DMS53 (cell line): ENCODE data around the gene MEX3A.
"Not testable (repeated sequence)": the region's sequence is repeated elsewhere in the genome, so short reads cannot be mapped to it uniquely, and the experiment has no call there.

ENCODE experiments used
- DNase-seq: peaks from one replicate; lab custom pipeline; 2025; lab: John Stamatoyannopoulos, UW

Gene MEX3A

DNA sequence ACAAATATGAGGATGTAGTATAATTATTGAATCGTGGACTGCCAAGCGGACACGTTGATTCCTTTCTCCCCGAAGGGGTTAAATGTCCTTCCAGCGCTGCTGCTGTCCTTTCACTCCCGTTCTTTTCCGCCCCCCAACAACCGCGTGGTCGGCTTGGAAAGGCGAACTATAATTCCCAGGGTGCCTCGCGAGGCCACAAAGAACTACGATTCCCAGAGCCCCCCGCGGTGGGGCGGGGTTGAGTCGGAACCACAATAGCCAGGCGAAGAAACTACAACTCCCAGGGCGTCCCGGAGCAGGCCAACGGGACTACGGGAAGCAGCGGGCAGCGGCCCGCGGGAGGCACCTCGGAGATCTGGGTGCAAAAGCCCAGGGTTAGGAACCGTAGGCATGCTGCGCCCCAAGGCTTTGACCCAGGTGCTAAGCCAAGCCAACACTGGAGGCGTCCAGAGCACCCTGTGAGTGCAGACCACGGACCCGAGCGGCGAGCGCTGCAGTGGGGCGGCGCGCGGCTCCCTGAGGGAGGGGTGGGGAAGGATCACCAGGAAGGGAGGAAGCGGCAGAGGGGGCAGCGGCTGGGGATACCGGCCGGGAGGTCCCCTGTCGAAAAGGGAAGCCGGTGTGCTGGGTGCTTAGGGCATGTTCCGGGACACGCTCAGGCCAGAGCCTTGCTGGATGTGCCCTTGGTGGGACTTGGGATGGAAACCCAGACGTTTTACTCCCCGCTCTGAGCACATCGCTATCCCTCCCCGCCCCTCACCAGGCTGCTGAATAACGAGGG is 27.6 kb downstream of the MEX3A start, which contains the start of gene LAMTOR2:
Gene LAMTOR2 (plus strand): TSS at position 283 of the 781 bp plus-strand sequence. CDS start 108 bp downstream, at position 391.
- DNase-seq, result peak; percentile 99

DNA sequence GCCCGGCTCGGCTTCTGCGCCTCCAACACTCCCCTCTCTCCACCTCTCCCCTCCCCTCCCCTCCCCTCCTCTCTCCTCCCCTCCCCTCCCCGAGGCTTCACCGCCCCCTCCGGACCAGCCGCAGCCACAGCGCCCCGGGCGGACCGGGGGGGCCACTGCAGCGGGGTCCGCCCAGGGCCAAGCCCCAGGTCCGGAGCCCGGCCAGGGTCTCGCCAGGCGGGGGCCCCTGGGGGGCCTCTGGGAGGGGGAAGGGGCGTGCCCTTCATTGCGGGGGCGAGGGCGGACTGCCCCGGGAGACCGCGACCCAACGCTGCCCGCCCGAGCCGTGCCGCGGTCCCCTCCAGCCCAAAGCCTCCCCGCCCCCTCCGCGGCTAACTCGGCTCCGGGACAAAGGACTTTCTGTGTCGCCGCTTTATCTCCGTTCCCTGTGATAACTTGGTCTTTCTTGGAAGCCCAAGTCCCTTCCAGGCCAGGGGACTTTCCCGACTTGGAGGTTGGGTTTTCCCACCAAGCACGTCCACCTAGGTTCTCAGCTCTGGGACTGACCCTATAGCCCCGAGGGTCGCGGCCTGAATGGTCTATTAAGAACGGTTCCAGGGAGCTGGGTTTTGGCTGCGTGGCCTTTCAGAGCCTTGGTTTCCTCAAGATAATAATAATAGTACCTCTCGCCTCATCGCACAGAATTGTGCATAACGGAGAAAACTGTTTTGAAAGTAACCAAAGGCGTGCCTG is 28.3 kb downstream of the MEX3A start, which contains the start of gene UBQLN4:
Gene UBQLN4 (minus strand): TSS at position 31 of the 732 bp plus-strand sequence. CDS start 97 bp downstream, outside the sequence.
- DNase-seq, result peak; percentile 96

DNA sequence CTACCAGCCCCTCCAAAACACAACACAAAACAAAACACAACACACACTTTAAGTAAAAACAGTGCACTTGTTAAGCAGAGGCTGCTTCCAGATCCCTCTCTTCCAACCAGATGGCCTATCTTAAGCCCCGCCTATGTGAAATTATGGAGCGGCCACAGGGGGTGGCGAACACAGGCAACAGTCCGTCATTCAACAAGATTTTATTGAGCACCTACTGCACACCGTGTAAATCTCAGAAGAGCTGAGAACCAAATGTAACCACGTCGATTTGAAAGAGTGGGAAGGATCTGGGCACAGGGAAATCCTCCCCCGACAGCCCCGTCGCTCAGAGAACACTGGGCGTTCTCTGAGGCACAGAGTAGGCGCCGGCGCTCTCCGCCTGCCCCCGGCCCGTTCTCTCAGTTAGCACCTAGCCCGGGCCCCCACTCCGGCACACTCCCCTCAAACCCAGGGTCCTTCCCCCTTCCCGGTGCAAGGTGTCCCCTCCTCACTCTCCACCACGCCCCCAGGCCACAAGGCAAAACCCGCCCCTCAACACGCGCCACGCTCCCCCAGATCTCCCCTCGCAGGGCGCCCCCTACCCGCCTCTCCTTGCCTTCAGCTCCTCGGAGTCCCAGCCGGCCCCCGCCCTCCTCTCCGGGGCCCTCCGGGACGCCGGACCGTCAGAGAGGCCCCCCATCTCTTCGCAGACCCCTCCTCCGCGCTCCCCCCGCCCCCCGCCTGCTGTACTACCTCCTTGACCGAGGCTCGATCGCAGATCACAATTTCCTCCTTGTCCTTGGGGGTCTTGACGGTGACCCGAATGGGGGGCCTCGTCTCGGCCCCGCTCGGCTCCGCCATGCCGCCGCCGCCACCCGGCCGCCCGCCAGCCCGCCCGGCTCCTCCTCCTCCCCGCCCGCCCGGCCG is 29.1 kb downstream of the MEX3A start:
- peak; percentile 81 for DNase-seq

DNA sequence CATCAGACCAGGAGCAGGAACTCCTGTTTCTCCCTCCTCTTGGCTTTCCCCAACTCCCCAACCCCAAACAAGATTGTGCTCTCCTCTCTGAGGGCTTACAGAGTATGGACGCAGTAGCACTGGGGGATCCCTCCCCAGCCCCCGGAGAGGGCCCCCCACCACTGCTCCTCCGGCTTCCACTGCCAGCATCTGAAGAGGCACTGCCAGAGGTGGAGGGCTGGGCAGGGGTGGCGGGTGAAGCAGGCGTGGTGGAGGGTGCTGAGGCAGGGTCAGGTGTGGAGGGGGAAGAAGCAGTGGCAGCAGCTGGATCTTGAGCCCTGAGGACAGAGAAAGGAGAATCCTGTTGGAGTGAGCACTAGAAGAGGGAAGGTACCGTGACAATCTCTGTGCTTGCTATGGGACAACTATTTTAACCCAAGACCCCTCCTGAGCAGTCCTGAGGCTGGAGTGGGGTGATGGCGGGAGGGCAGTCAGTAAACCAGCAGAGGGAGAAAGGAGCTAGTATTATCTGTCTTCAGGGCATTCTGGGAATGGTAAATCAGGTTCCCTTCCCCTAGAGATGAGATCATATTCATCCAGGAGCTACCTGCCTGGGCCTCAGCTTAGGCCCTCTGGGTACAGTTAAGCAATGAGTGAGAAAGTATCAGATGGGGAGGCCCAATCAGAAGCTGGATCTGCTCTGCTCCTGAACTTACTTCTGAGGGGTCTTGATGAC is 31.1 kb downstream of the MEX3A start:
- no peak for DNase-seq

DNA sequence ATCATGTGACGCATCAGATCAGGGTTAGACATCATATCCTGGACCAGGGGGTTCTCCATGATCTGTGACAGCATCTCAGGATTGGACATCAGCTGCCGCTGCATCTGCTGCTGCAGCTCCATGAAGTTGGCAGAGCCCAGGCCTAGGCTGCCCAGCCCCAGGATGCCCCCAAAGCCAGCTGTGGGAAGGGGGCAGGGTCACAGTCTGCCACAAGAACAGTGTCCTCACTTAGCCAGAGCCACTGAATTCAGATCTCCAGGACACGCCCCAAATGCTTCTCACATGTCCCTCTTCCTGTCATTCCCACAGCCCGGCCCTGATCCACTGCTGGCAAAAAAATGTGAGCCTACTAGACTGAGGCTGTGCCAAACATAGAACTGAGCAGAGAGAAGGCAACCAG is 31.9 kb downstream of the MEX3A start:
- no peak for DNase-seq

DNA sequence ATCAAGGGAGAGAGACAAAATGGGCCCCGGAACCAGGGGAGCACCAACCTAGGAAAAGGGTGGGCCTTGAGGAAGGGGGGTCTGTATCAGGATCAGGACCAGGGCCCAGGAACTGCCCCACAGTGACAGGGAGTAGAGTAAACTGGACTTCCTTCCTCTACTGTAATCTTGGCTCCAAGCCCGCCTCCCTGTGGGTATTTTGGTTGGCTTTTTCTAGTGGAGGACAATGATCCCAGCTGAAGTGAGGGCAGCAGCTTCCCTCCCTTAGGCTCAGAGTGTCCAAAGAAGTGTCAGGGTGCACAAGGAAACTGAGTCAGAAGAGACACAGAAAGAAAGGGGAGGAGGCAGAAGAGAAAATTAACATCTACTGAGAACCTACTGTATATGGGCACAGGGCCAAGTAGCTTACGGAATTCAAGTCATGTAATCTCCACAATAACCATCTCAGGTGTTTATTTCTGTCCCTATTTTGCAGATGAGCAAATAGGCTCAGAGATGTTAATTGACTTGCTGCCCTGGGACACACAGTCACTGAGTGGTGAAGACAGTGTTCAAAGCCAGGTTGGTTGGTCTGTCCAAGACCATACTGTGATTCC is 33.5 kb downstream of the MEX3A start:
- no peak for DNase-seq

DNA sequence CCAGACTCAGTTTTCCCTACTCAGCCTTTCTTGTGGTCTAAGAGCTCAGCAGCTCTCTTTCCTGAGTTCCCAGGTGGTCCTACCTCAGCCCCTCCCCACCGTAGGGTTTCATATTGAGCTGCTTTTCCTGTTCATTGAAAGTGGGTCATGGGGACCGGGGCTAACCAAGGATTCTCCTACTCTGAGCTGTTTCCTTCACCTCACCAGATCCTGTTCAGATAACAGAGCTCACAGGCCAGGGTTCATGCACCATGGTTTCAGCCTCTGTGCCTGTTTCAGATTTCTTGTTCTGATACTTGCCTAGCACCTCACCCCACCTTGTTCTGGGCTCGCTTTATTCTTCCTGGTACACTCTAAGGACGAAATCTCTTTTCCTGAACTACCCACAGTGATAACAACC is 37.2 kb downstream of the MEX3A start:
- DNase-seq, result no peak

DNA sequence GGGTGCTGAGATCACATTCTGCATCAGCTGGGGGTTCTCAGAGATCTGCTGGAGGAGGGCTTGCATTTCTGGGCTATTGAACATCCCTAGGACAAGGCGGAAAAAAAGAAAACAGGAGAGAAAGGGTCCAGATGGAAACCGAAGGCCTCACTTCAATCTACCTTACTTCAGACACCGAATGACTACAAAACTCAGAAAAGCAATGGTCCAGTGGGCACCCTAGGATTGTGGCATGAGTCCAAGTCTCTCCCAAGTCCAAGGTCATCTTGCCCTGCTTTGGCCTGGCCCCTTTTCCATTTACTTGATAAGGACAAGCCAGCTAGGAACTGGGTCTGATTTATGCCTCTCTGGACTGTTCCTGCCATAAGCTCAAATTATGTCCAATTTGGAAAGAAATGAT is 39.4 kb downstream of the MEX3A start:
- DNase-seq, result no peak

DNA sequence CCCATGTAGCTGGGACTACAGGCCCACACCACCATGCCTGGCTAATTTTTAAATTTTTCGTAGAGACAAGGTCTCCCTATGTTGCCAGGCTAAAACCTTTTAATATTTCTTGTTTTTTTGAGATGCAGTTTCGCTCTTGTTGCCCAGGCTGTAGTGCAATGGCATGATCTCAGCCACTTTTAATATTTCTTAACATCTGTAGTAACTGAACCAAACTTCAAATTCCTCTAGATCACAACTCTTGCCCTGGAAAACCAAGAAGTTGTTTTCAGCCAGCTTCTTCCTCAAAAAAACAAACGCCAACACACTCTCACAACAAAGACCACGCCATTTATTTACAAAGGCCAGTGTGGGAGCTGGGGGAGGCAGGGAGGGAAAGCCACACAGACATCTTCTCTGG is 47.3 kb downstream of the MEX3A start:
- not testable (repeated sequence) for DNase-seq

DNA sequence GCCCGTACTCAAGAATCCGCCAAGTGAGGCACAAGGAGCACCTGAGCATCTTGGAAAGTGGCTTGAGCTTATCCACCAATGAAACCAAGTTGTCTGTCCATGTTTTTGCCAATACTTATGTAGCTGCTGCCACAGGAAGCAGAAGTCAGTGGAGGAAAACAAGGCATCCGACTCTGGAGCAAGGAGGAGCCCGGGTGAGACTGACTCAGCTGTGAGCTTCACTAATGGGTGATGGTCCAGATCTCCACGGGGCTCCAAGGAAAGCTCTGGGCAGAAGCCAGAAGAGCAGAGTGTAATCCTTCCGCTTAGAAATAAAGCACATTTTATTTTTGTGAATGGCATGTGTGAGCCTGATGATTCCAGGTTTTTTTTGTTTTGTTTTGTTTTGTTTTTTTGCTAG is 49.3 kb downstream of the MEX3A start:
- no peak for DNase-seq

DNA sequence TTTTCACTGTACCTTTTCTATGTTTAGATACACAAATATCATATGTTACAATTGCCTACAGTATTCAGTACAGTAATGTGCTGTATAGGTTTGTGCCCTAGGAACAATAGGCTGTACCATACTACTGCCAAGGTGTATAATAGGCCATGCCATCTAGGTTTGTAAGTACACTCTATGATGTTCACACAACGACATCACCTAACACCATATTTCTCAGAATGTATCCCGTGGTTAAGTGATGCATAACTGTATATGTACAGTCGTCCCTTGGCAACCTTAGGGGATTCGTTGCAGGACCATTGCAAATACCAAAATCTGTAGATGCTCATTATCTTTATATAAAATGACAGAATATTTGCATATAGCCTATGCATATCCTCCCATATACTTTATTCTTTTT is 55.7 kb downstream of the MEX3A start:
- peak; percentile 21 for DNase-seq

DNA sequence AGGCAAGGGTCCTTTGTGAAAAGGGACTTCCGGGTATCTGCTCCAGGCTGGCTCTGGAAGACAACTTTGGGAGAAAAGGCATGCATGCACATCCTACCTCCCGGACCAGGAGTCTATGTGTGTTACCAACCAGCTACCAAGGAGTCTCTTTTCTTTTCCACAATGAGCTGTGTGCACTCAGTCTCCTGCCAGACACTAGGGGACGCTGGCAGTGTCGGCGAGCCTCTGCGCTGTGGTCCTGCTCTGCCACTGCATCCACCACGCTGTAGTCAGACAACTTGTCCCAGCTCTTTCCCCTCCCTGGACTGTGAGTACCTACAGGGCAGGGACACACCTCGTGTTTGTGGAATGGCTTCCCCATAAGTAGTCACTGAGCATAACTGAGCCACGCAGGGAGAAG is 56.4 kb downstream of the MEX3A start:
- DNase-seq, result peak; percentile 85

DNA sequence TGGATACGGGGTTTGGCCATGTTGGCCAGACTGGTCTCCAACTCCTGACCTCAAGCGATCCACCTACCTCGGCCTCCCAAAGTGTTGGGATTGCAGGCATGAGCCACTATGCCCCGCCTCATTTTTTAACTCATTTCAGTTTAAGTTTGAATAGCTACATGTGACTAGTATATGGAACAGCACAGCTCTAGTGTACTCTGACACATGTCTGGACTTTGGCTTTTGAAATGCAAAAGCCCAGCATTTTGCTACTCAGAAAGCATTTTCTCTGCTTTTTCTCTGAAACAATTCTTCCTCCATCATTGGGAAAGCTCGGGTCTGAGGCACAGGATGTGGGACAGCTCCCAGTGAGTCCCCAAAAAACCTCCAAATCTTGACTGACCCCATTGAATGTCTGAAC is 57.5 kb downstream of the MEX3A start:
- DNase-seq, result no peak
